ENCODE measurements around the gene CAPN7. TPM values are rescaled to one million over a fixed set of nuclear protein-coding genes. Genes with fewer than 3 reads are reported as not detected.
A peak's percentile ranks its signal among the peaks of the same experiment; 100 is the strongest.

The CAPN7 gene
- total RNA-seq, 2 experiments from 2014 or later, result 51.8 to 52.3 TPM

DNA sequence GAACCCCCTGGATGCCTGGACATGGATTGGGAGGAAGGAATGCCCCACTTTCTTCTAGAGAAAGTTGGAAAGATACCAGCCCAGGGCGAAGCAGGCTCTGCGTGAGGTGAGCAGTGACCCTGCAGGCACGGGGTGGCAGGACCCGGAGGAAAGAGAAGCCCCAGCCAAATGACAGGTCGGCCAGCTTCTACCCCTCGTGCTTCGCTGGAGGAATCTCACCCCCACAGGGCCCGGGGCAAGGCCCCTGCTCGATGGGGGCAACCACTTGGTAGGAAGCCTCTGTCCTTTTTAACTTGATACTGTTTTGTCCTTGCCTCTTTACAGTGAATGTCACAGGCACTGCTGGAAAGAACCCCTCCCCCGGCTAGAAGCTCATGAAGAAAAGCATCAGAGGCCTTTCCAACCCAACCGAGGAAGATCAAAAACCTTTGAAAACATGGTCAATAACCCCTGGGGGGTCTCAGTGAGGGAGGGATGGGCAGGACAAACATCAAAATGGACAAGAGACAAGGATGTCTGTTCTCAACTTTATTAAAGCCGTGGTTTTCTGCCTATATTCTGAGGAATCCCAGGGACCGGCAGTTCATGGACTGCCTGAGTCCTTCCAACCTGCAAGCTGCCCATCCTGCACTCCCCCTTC lies 71.9 kb downstream of the CAPN7 start:
- DNase-seq, result no peak
- Mint-ChIP-seq H3K4me3 (no peak overlapping the region), H3K27ac (no peak overlapping the region), H3K4me1 (peaks cover 16% of the 10 kb centered on the region), H3K27me3 (peaks cover 10% of the 10 kb centered on the region), H3K36me3 (peaks cover 6% of the 10 kb centered on the region), H3K9me3 (no peaks in the 10 kb centered on the region)
- POLR2A ChIA-PET, result no interaction called here
- ATAC-seq (ENCODE audit: low read depth), result no peak

DNA sequence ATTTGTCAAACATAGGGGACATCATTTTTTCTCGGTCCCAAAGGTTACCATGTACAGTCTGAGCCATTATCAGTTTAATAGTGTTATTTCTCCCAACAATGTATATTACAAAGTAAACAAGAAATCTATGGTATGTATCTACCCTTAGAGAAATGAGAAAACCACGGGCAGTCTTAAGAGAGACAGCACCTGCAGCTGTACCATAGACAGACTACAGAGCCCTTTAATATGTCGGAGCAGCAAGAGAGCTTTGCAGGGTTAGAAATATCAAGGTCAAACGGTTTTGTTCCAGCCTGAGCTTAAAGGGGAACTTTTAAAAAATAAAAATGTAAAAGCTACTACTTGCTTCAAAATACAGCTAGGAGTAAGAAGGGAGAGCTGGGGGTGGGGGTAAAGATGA lies 73.2 kb downstream of the CAPN7 start:
- POLR2A ChIA-PET, result no interaction called here
- ATAC-seq (ENCODE audit: low read depth) (no peak), DNase-seq (no peak)
- no peaks in the 10 kb centered on the region for H3K9me3 Mint-ChIP-seq
- no peak overlapping the region for H3K27ac Mint-ChIP-seq
- H3K36me3 Mint-ChIP-seq, result peaks cover 4% of the 10 kb centered on the region
- no peak overlapping the region for H3K4me3 Mint-ChIP-seq
- peaks cover 12% of the 10 kb centered on the region for H3K4me1 Mint-ChIP-seq
- peaks cover 7% of the 10 kb centered on the region for H3K27me3 Mint-ChIP-seq

DNA sequence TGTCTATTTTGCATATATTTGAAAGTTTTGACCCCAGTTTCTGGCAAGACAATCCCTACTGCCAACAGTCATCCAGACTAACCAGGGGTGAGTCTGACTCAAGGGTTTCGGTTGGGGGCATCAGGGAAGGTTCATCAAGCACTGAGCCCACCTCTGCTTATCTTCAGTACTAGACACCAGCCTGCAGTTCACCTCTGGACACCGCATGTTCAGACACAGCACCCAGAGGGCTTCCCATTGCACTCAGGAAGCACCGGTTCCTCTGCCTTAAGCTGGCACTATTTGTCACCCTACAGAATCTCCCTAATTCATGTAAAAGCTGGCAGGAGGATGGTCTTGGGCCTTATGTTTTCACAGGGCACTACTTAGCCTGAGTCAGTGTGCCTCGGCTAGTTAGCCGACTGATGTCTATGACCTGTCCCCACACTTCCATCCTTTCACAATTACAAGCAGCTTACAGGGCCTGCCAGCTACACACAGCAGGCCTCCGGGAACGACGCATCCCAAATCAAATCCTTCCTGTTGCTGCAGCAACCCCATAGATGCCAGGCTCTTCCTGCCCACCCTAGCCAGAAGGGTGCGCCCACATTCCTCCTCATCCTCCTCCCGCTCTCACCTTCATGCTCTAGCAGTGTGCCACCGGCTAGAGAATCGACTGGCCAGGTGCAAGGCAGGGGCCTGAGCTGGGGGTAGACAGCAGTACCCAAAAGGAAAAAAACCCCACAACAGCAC lies 73.8 kb downstream of the CAPN7 start:
- POLR2A ChIA-PET, result no interaction called here
- peaks cover 13% of the 10 kb centered on the region for H3K4me1 Mint-ChIP-seq

DNA sequence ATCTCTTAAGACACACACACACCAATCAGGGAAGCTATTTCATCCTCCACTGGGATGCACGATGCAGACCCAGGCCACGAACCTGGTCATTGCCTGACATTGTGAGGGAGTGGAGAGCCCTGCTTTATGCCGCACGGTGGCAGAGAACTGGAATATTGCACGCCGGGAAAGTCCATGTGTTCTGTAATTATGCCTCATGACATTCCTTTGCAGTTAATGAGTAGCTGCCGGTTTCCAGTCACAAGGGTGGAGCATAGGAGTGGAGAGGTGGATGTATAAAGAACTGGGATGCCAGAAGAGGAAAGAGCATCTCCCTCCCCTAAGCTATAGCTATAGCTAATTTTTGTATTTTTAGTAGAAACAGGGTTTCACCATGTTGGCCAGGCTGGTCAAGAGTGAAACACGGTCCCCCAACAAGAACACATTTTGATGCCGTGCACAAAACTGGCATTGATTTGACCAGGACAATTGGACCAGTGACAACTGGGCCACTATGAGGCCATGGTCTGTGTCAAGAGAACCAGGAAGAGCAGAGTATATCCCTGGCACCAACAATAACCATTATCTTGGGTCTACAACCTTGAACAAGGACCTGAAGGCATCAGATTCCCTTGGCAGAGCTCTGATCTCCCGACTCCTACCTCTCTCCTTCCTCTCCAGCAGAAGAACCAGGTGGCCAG lies 74.9 kb downstream of the CAPN7 start:
- Mint-ChIP-seq H3K27me3 (peaks cover 7% of the 10 kb centered on the region), H3K4me1 (peaks cover 13% of the 10 kb centered on the region), H3K9me3 (no peaks in the 10 kb centered on the region), H3K4me3 (no peak overlapping the region), H3K27ac (no peak overlapping the region), H3K36me3 (peaks cover 4% of the 10 kb centered on the region)
- no peak for DNase-seq
- POLR2A ChIA-PET, result no interaction called here
- ATAC-seq (ENCODE audit: low read depth), result no peak

More for the DNA sequence above, 73.8 kb downstream of the CAPN7 start:
- H3K27ac Mint-ChIP-seq, result no peak overlapping the region
- no peak overlapping the region for H3K4me3 Mint-ChIP-seq
- H3K36me3 Mint-ChIP-seq, result peaks cover 4% of the 10 kb centered on the region
- no peaks in the 10 kb centered on the region for H3K9me3 Mint-ChIP-seq
- H3K27me3 Mint-ChIP-seq, result peaks cover 7% of the 10 kb centered on the region
- no peak for ATAC-seq (ENCODE audit: low read depth)
- DNase-seq, result no peak

DNA sequence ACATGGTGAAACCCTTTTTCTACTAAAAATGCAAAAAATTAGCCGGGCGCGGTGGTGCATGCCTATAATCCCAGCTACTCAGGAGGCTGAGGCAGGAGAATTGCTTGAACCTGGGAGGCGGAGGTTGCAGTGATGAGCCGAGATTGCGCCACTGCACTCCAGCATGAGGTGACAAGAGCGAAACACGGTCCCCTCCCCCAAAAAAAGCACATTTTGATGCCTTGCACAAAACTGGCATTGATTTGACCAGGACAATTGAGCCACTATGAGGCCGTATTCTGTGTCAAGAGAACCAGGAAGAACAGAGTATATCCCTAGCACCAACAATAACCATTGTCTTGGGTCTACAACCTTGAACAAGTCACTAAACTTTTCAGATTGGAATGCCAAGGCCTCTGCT lies 75.8 kb downstream of the CAPN7 start:
- Mint-ChIP-seq H3K27me3 (peaks cover 7% of the 10 kb centered on the region), H3K27ac (no peak overlapping the region), H3K9me3 (no peaks in the 10 kb centered on the region), H3K36me3 (peaks cover 4% of the 10 kb centered on the region), H3K4me1 (peaks cover 8% of the 10 kb centered on the region), H3K4me3 (no peak overlapping the region)
- POLR2A ChIA-PET, result no interaction called here
- DNase-seq (no peak), ATAC-seq (ENCODE audit: low read depth) (no peak)

DNA sequence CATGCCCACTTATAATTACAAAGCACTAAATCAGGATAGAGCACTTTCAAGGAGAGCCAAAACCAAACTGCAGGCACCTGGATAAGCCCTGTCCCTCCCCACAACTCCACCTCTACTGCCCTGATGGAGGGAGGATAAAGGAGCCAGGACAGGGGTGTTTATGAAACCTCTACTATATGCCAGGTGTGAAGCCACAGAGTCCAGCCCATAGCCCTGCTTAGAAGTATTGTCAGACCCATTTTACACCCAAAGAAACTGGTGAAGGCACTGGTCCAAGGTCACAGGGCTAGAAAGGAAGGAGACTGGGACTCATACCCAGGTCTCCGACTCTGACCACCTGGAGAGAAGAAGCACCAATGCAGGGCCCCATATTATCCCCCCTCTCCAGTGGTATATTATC lies 77.7 kb downstream of the CAPN7 start:
- peaks cover 8% of the 10 kb centered on the region for H3K4me1 Mint-ChIP-seq
- POLR2A ChIA-PET, result no interaction called here
- DNase-seq (no peak), ATAC-seq (ENCODE audit: low read depth) (no peak)
- H3K36me3 Mint-ChIP-seq, result peaks cover 2% of the 10 kb centered on the region
- H3K27me3 Mint-ChIP-seq, result peaks cover 11% of the 10 kb centered on the region
- no peak overlapping the region for H3K27ac Mint-ChIP-seq
- H3K9me3 Mint-ChIP-seq, result no peaks in the 10 kb centered on the region
- H3K4me3 Mint-ChIP-seq, result no peak overlapping the region

DNA sequence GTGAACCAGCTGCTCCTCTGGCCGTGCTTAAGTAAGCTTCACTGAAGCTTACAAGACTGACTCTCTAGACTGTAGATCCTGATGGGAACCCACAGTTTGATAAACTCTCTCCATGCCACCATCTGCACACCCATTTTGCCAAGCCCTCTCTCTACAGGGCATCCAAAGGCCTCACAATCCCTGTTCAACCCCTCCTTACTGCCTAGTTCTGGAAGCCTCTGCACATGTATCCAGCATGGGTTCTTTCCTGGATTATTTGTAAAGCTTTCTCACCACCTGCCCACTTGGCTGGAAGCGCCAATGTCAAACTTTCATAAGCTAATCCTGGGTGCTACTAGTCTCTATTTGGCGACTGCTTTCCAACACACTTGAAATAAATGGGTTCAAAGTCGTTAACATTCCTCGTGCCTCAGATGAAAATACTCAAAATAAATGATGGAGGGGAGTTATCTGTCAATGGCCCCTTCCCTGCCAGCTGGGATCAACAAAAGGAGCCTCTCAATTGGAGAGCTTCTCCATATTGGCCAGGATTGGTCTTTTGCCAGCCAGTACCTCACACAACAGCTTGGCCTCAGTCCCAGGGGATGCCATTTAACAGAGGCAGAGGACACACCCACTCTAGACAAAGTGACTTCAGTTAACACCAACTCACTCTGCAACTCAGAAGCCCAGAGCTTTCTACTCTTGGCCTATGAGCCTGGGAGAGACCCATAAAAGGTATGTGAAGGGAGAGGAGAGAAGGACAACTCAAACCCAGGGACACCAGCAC lies 78.3 kb downstream of the CAPN7 start:
- POLR2A ChIA-PET, result no interaction called here
- peak overlapping the region; percentile 6 for H3K27ac Mint-ChIP-seq
- H3K4me3 Mint-ChIP-seq, result no peak overlapping the region

DNA sequence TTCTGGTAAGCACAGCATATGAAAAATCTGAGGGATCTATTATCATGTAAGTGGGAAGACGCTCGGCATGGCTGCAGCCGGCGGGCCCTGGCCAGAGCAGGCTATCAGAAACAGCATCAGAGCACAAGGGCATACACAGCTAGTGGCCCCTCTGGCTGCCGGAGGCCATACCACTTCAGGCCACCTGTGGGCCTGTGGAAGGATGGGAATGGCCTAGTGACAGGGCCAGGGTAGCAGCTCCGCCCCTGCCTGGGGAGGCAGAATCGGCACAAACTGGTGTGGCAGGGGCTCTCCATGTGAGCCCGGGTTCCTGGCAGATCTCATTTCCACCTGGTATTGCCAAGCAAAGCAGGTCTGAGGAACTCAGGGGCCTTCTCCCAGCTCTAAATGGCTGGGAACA lies 80.0 kb downstream of the CAPN7 start:
- Mint-ChIP-seq H3K9me3 (peaks cover 2% of the 10 kb centered on the region), H3K36me3 (peaks cover 13% of the 10 kb centered on the region), H3K27me3 (peaks cover 9% of the 10 kb centered on the region), H3K4me1 (peaks cover 19% of the 10 kb centered on the region), H3K27ac (no peak overlapping the region), H3K4me3 (no peak overlapping the region)
- ATAC-seq (ENCODE audit: low read depth) (no peak), DNase-seq (no peak)
- POLR2A ChIA-PET, result no interaction called here

More for the DNA sequence above, 78.3 kb downstream of the CAPN7 start:
- no peak for DNase-seq
- peaks cover 8% of the 10 kb centered on the region for H3K4me1 Mint-ChIP-seq
- peaks cover 5% of the 10 kb centered on the region for H3K36me3 Mint-ChIP-seq
- no peak for ATAC-seq (ENCODE audit: low read depth)
- H3K27me3 Mint-ChIP-seq, result peaks cover 7% of the 10 kb centered on the region
- no peaks in the 10 kb centered on the region for H3K9me3 Mint-ChIP-seq

DNA sequence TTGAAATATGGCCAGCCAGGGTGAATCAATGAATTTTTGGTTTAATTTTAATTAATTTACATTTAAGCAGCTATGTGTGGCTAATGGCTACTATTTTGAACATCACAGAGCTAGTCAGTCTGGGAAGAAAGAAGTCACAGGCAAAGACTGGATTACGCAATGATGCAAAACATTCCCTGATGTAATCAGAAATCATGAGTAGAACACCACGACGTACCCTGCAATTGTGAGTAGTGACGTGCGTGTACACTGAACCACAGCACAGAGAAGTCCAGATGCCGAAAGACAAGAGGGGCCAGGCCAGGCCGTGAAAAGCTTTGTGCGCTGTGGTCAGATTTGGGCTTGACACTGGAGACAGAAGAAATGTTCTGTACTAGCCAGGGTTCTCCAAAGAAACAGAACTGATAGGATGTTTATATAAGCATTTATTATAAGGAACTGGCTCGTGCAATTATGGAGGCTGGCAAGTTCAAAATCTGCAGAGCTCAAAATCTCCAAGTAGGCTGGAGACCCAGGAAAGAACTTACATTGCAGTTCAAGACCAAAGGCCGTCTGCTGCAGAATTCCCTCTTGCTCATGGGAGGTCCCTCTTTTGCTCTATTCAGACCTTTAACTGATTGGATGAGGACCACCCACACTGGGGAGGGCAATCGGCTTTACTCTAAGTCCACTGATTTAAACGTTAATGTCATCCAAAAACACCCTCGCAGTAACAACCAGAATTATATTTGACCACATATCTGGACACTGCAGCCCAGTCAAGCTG lies 81.7 kb downstream of the CAPN7 start:
- POLR2A ChIA-PET, result interaction anchor here (0.6 kb wide), 1 partner anchor 11 kb away, joined by 3 read pairs; no protein-coding TSS in a partner anchor
- H3K27me3 Mint-ChIP-seq, result peaks cover 9% of the 10 kb centered on the region
- H3K4me1 Mint-ChIP-seq, result peaks cover 30% of the 10 kb centered on the region
- ATAC-seq (ENCODE audit: low read depth), result no peak
- no peak overlapping the region for H3K4me3 Mint-ChIP-seq
- peaks cover 16% of the 10 kb centered on the region for H3K36me3 Mint-ChIP-seq
- no peak for DNase-seq
- H3K27ac Mint-ChIP-seq, result no peak overlapping the region
- H3K9me3 Mint-ChIP-seq, result peaks cover 2% of the 10 kb centered on the region

DNA sequence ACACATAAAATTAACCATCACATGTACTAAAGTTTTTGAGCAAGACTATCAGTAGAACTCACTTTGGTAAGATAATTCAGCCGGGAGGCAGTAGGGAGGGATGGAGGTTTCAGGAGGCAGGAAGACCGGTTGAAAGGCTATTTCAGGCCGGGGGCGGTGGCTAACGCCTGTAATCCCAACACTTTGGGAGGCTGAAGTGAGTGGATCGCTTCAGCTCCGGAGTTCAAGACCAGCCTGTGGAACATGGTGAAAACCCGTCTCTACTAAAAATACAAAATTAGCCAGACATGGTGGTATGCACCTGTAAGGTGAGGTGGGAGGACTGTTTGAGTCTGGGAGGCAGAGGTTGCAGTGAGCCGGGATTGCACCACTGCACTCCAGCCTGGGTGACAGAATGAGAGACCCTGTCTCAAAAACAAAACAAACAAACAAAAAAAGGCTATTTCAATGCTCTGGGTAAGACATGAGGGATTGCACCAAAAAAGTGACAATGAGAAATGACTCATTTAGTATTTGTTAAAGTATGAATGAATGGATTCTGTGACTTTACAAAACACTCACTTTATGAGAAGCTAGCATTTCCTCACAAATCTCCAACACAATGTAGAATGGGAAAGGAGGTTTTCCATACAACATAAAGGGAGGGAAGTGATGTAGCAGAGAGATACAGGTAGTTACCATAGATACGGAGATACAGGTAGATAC lies 82.4 kb downstream of the CAPN7 start:
- H3K4me3 Mint-ChIP-seq, result no peak overlapping the region
- POLR2A ChIA-PET, result no interaction called here
- no peak for ATAC-seq (ENCODE audit: low read depth)
- no peak for DNase-seq
- H3K36me3 Mint-ChIP-seq, result peaks cover 16% of the 10 kb centered on the region
- peaks cover 12% of the 10 kb centered on the region for H3K27me3 Mint-ChIP-seq
- no peak overlapping the region for H3K27ac Mint-ChIP-seq
- peaks cover 2% of the 10 kb centered on the region for H3K9me3 Mint-ChIP-seq
- H3K4me1 Mint-ChIP-seq, result peaks cover 34% of the 10 kb centered on the region

DNA sequence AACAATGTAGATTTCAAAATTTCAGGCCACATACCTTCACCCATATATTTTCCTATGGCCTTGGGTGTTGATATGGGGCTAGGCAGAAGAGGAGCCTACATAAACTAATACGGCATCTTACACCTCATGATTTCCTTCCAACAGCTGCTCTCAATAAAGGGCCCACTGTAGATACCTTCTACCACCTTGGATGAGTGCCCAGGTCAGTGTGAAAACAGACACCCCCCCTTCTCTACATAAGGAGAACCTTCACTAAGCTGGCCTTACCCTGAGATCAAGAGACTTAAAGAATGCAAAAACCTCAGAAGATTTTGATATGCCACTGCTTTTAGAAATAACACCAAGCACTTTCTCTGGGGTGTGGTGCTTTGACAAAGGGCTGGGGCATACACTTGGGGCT lies 83.6 kb downstream of the CAPN7 start:
- ATAC-seq (ENCODE audit: low read depth) (no peak), DNase-seq (no peak)
- H3K27ac Mint-ChIP-seq, result no peak overlapping the region
- peaks cover 32% of the 10 kb centered on the region for H3K4me1 Mint-ChIP-seq
- POLR2A ChIA-PET, result no interaction called here
- peaks cover 2% of the 10 kb centered on the region for H3K9me3 Mint-ChIP-seq
- H3K27me3 Mint-ChIP-seq, result peaks cover 12% of the 10 kb centered on the region
- H3K4me3 Mint-ChIP-seq, result no peak overlapping the region
- peaks cover 19% of the 10 kb centered on the region for H3K36me3 Mint-ChIP-seq

DNA sequence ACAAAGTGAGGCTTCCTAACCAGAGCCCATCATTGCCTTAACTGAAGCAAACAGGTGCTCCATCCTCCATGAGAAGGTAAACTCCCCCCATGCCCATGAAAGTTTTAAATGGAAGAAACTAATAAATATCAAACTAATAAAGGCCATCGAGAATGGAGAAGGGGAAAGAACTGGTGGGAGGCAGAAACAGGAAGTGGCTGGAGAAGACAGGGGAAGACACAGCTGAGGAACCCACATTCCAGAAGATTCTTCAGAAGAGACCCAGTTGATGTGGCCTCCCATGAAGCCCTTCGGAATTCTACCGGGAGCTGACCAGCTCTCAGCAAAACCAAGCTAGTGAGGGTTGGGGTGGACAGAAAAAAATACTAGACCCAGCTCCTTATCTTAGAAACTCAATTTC lies 84.7 kb downstream of the CAPN7 start:
- POLR2A ChIA-PET, result interaction anchor here (1.9 kb wide), 1 partner anchor 20 kb away, joined by 4 read pairs; no protein-coding TSS in a partner anchor
- Mint-ChIP-seq H3K36me3 (peaks cover 20% of the 10 kb centered on the region), H3K27ac (peak overlapping the region; percentile 33), H3K9me3 (peaks cover 2% of the 10 kb centered on the region), H3K4me1 (peaks cover 37% of the 10 kb centered on the region), H3K4me3 (peak overlapping the region; percentile 26), H3K27me3 (peaks cover 12% of the 10 kb centered on the region)
- ATAC-seq (ENCODE audit: low read depth) (no peak), DNase-seq (no peak)
